ENCODE data around the gene RMDN3. TPM values are rescaled to one million over a fixed set of nuclear protein-coding genes. Genes with fewer than 3 reads are reported as not detected.

RMDN3 gene
- total and polyA plus RNA-seq, 2 of the 13 experiments (the other 11 are each of a cell fraction or from before 2014, with no cell fraction given) = 16.8 to 19.5 TPM

- peak; percentile 98 for TF ChIP-seq TFDP2 (CRISPR knock-in tag; IDR thresholded peaks at IDR 0.05)
- 0 out of 2 replicates have a peak, but pooled peaks have one; percentile 25 for TF ChIP-seq ZNF709 (CRISPR knock-in tag; IDR thresholded peaks at IDR 0.05)
- TF ChIP-seq HNRNPK (IDR thresholded peaks at IDR 0.05; ENCODE audit: low read depth, low read length, poor library complexity, severe bottlenecking) = no peak
- no peak for TF ChIP-seq HMGA1 (CRISPR knock-in tag; conservative IDR thresholded peaks at IDR 0.05)
- TF ChIP-seq AKNA (CRISPR knock-in tag; IDR thresholded peaks at IDR 0.05; ENCODE audit: borderline replicate concordance) = peak; percentile 15; the same call in 1 of the 2 replicates
- TF ChIP-seq STAT5B (CRISPR knock-in tag; IDR thresholded peaks at IDR 0.05) = no peak
- TF ChIP-seq CHD4 (IDR thresholded peaks at IDR 0.05; ENCODE audit: borderline replicate concordance, low read length) = 0 out of 2 replicates have a peak, but pooled peaks have one; percentile 59
- no peak for TF ChIP-seq MAFG (CRISPR knock-in tag; IDR thresholded peaks at IDR 0.05)
- no peak for TF ChIP-seq ZNF879 (CRISPR knock-in tag; IDR thresholded peaks at IDR 0.05)
- peak; percentile 65; the same call in 1 of the 2 replicates for TF ChIP-seq NFATC3 (CRISPR knock-in tag; IDR thresholded peaks at IDR 0.05)
- peak; percentile 77 for TF ChIP-seq TMF1 (CRISPR knock-in tag; IDR thresholded peaks at IDR 0.05; ENCODE audit: low read depth)
- no peak for TF ChIP-seq ZNF749 (CRISPR knock-in tag; IDR thresholded peaks at IDR 0.05; ENCODE audit: borderline replicate concordance)
- TF ChIP-seq NCOR1 (IDR thresholded peaks at IDR 0.05; ENCODE audit: borderline replicate concordance, low read length) = peak; percentile 87
- TF ChIP-seq PHF21A (CRISPR knock-in tag; IDR thresholded peaks at IDR 0.05) = peak; percentile 36; the same call in 1 of the 2 replicates
- TF ChIP-seq ZNF232 (CRISPR knock-in tag; IDR thresholded peaks at IDR 0.05; ENCODE audit: borderline replicate concordance) = peak; percentile 88
Measured at GRCh38 chr15:40762919-40763800, 8.1 kb upstream of the RMDN3 start (continued).

Measured in HepG2 (cell line).